Erythroblast (primary cell): ENCODE results near the gene FNDC3B.

ENCODE experiments used
- GATA1 ChIP-seq: IDR thresholded peaks from 2 replicates; pipeline ENCODE4 v1.6.1; 2011; ENCODE audit warnings: low read depth, mild to moderate bottlenecking, control low read depth, low read length, moderate library complexity
- POLR2A ChIP-seq: IDR thresholded peaks from 2 replicates; pipeline ENCODE4 v1.6.1; 2011; ENCODE audit warnings: mild to moderate bottlenecking, low read length

DNA sequence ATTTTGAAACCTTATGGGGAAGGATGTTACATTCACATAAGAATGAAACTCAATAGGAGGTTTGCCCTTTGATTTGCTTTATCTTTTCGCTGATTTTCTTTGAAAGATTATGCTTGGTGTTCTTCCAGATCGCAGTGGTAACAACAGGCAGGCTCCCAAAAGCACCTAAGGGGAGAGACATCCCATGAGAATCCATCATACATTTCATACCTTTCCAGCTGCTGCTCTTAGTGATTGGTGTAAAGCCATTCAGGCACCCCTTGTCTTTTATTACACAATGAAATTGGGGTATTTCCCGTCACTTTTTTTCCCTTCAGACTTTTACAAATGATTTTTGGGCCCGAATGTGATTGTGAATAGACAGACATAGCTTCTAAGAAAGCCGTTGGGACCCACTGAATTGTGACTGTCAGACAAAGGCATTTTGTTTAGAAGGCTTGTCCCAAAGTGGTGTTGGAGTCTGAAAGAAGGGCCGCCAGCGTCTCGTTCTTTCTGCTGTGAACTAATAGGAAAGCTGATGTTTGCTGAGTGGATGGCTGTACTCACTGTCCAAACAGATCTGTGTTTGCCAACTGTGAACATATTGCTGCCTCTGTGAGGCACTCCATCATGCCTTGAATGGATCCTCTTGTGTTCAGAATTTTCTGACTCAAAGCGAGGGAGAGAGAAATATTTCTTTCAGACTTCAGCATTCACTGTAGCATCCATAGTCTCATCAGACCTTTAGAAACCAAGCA, 164.3 kb downstream of the FNDC3B start:
- TF ChIP-seq POLR2A (no peak), GATA1 (no peak)
